Measurements from ENCODE around the gene EPHA4. TPM values are rescaled to one million over a fixed set of nuclear protein-coding genes. Genes with fewer than 3 reads are reported as not detected.

EPHA4 gene
- polyA plus RNA-seq, 1 of the 3 experiments (the other 2 are of a cell fraction): 0.90 TPM

DNA sequence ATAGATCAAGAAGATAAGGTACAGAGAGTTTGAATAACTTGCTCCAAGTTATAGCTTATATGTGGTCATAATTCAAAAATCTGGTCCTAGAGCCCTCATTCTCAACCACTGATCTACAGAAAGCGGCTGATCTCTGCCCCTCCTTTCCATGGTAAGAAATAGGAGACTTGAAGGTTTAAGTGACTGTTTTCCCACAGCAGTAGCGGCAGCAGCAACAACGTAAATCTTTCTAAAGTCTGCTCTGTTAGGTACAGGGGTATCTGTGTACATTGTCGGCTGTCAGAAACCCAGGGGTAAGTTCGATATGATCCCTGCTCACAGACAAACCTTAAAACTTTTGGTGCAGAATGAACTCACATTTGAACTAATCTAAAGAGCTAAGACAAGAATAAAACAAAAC is 105.4 kb downstream of the EPHA4 start:
- H3K4me1 ChIP-seq (ENCODE audit: control insufficient read depth in 1 of 2, insufficient read depth in 2 of 2, low read depth in 1 of 2, low read length in 1 of 2): no peaks in the 10 kb centered on the region
- H3K9ac ChIP-seq: no peak overlapping the region
- CTCF ChIA-PET: no interaction called here
- H3K36me3 ChIP-seq (replicated peaks in 1 of 2; ENCODE audit: control insufficient read depth in 1 of 2, insufficient read depth in 2 of 2, low read length in 1 of 2): no peaks in the 10 kb centered on the region
- TF ChIP-seq RFX5 (IDR thresholded peaks at IDR 0.05; ENCODE audit: low read length): no peak
- TF ChIP-seq EZH2phosphoT487 (IDR thresholded peaks at IDR 0.05; ENCODE audit: borderline replicate concordance, low read depth): no peak
- TF ChIP-seq, protein P1, sequence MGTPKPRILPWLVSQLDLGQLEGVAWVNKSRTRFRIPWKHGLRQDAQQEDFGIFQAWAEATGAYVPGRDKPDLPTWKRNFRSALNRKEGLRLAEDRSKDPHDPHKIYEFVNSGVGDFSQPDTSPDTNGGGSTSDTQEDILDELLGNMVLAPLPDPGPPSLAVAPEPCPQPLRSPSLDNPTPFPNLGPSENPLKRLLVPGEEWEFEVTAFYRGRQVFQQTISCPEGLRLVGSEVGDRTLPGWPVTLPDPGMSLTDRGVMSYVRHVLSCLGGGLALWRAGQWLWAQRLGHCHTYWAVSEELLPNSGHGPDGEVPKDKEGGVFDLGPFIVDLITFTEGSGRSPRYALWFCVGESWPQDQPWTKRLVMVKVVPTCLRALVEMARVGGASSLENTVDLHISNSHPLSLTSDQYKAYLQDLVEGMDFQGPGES (IDR thresholded peaks at IDR 0.05; ENCODE audit: low read depth, low read length): no peak
- no peak for TF ChIP-seq NFIC (IDR thresholded peaks at IDR 0.05; ENCODE audit: borderline replicate concordance)
- no peak for TF ChIP-seq SMC3 (IDR thresholded peaks at IDR 0.05; ENCODE audit: low read depth, low read length)
- TF ChIP-seq, protein P2, sequence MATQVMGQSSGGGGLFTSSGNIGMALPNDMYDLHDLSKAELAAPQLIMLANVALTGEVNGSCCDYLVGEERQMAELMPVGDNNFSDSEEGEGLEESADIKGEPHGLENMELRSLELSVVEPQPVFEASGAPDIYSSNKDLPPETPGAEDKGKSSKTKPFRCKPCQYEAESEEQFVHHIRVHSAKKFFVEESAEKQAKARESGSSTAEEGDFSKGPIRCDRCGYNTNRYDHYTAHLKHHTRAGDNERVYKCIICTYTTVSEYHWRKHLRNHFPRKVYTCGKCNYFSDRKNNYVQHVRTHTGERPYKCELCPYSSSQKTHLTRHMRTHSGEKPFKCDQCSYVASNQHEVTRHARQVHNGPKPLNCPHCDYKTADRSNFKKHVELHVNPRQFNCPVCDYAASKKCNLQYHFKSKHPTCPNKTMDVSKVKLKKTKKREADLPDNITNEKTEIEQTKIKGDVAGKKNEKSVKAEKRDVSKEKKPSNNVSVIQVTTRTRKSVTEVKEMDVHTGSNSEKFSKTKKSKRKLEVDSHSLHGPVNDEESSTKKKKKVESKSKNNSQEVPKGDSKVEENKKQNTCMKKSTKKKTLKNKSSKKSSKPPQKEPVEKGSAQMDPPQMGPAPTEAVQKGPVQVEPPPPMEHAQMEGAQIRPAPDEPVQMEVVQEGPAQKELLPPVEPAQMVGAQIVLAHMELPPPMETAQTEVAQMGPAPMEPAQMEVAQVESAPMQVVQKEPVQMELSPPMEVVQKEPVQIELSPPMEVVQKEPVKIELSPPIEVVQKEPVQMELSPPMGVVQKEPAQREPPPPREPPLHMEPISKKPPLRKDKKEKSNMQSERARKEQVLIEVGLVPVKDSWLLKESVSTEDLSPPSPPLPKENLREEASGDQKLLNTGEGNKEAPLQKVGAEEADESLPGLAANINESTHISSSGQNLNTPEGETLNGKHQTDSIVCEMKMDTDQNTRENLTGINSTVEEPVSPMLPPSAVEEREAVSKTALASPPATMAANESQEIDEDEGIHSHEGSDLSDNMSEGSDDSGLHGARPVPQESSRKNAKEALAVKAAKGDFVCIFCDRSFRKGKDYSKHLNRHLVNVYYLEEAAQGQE (IDR thresholded peaks at IDR 0.05; ENCODE audit: low read depth, low read length): no peak
- TF ChIP-seq, protein P3, sequence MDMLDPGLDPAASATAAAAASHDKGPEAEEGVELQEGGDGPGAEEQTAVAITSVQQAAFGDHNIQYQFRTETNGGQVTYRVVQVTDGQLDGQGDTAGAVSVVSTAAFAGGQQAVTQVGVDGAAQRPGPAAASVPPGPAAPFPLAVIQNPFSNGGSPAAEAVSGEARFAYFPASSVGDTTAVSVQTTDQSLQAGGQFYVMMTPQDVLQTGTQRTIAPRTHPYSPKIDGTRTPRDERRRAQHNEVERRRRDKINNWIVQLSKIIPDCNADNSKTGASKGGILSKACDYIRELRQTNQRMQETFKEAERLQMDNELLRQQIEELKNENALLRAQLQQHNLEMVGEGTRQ (IDR thresholded peaks at IDR 0.05; ENCODE audit: borderline replicate concordance, low read depth, low read length): no peak
- TF ChIP-seq CHD2 (IDR thresholded peaks at IDR 0.05; ENCODE audit: low read length, partially characterized antibody): no peak
- TF ChIP-seq FOSL2 (IDR thresholded peaks at IDR 0.05; ENCODE audit: borderline replicate concordance, low read depth): no peak
- TF ChIP-seq, protein P4, sequence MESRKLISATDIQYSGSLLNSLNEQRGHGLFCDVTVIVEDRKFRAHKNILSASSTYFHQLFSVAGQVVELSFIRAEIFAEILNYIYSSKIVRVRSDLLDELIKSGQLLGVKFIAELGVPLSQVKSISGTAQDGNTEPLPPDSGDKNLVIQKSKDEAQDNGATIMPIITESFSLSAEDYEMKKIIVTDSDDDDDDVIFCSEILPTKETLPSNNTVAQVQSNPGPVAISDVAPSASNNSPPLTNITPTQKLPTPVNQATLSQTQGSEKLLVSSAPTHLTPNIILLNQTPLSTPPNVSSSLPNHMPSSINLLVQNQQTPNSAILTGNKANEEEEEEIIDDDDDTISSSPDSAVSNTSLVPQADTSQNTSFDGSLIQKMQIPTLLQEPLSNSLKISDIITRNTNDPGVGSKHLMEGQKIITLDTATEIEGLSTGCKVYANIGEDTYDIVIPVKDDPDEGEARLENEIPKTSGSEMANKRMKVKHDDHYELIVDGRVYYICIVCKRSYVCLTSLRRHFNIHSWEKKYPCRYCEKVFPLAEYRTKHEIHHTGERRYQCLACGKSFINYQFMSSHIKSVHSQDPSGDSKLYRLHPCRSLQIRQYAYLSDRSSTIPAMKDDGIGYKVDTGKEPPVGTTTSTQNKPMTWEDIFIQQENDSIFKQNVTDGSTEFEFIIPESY (IDR thresholded peaks at IDR 0.05; ENCODE audit: borderline replicate concordance, low read depth): no peak
- TF ChIP-seq RAD21 (IDR thresholded peaks at IDR 0.05; ENCODE audit: low read length): no peak
- TF ChIP-seq JUND (IDR thresholded peaks at IDR 0.05): no peak
- TF ChIP-seq RCOR1 (IDR thresholded peaks at IDR 0.05; ENCODE audit: low read length): no peak
- TF ChIP-seq MEF2A (IDR thresholded peaks at IDR 0.05; ENCODE audit: borderline replicate concordance, low read depth): no peak
- TF ChIP-seq GATA2 (CRISPR knock-in tag; IDR thresholded peaks at IDR 0.05): no peak
- TF ChIP-seq, protein P5, sequence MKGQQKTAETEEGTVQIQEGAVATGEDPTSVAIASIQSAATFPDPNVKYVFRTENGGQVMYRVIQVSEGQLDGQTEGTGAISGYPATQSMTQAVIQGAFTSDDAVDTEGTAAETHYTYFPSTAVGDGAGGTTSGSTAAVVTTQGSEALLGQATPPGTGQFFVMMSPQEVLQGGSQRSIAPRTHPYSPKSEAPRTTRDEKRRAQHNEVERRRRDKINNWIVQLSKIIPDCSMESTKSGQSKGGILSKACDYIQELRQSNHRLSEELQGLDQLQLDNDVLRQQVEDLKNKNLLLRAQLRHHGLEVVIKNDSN (IDR thresholded peaks at IDR 0.05; ENCODE audit: borderline replicate concordance, low read depth): no peak
- TF ChIP-seq MXI1 (IDR thresholded peaks at IDR 0.05; ENCODE audit: low read depth, low read length): no peak
- no peak for TF ChIP-seq TCF12 (IDR thresholded peaks at IDR 0.05)
- no peak overlapping the region for H3K4me3 ChIP-seq (ENCODE audit: low read depth in 2 of 2, low read length in 1 of 2)
- no peak overlapping the region for H3K27ac ChIP-seq (ENCODE audit: low read depth in 2 of 2, low read length in 1 of 2)
- no peak overlapping the region for H3K4me2 ChIP-seq
- WGBS (ENCODE audit: low lambda C conversion rate): 18% methylated on average over 5 of the region's 5 CpGs
- H3K9me3 ChIP-seq: no peaks in the 10 kb centered on the region
- no peaks in the 10 kb centered on the region for H3F3A ChIP-seq (replicated peaks; ENCODE audit: insufficient read depth)
- H4K20me1 ChIP-seq (ENCODE audit: insufficient read depth): no peaks in the 10 kb centered on the region
- no peaks in the 10 kb centered on the region for H3K27me3 ChIP-seq (ENCODE audit: insufficient read depth)
- no peaks in the 10 kb centered on the region for H3K79me2 ChIP-seq (ENCODE audit: insufficient read depth)
- H2AFZ ChIP-seq (ENCODE audit: low read depth): no peak overlapping the region
- POLR2A ChIA-PET: no interaction called here
- H3K9me2 ChIP-seq: no peaks in the 10 kb centered on the region
- no peak for DNase-seq
